ENCODE measurements around the gene FIGLA.

Gene FIGLA

GRCh38 chr2:70767079-70767698, 23.3 kb downstream of the FIGLA start:
- no peak for DNase-seq (ENCODE audit: low read depth)
- H3K4me3 ChIP-seq (ENCODE audit: low read depth, low read length): no peak overlapping the region

GRCh38 chr2:70766357-70767078, 23.9 kb downstream of the FIGLA start:
- no peak overlapping the region for H3K4me3 ChIP-seq (ENCODE audit: low read depth, low read length)
- no peak for TF ChIP-seq CTCF (conservative IDR thresholded peaks at IDR 0.05; ENCODE audit: low read depth, low read length)
- no peak for DNase-seq (ENCODE audit: low read depth)

More at GRCh38 chr2:70767079-70767698, 23.3 kb downstream of the FIGLA start:
- TF ChIP-seq CTCF (conservative IDR thresholded peaks at IDR 0.05; ENCODE audit: low read depth, low read length): no peak

- TF ChIP-seq CTCF (conservative IDR thresholded peaks at IDR 0.05; ENCODE audit: low read depth, low read length): no peak
- DNase-seq (ENCODE audit: low read depth): no peak
- no peak overlapping the region for H3K4me3 ChIP-seq (ENCODE audit: low read depth, low read length)
These were observed 24.9 kb downstream of the FIGLA start for GRCh38 chr2:70765507-70765906.

GRCh38 chr2:70759446-70759845, 31.0 kb downstream of the FIGLA start:
- no peak for DNase-seq (ENCODE audit: low read depth)
- H3K4me3 ChIP-seq (ENCODE audit: low read depth, low read length): no peak overlapping the region
- TF ChIP-seq CTCF (conservative IDR thresholded peaks at IDR 0.05; ENCODE audit: low read depth, low read length): no peak

GRCh38 chr2:70757966-70758365, 32.5 kb downstream of the FIGLA start:
- H3K4me3 ChIP-seq (ENCODE audit: low read depth, low read length): no peak overlapping the region
- DNase-seq (ENCODE audit: low read depth): no peak
- TF ChIP-seq CTCF (conservative IDR thresholded peaks at IDR 0.05; ENCODE audit: low read depth, low read length): no peak

- no peak for TF ChIP-seq CTCF (conservative IDR thresholded peaks at IDR 0.05; ENCODE audit: low read depth, low read length)
These were observed 33.1 kb downstream of the FIGLA start for GRCh38 chr2:70757360-70757759.

GRCh38 chr2:70756128-70756527, 34.3 kb downstream of the FIGLA start:
- TF ChIP-seq CTCF (conservative IDR thresholded peaks at IDR 0.05; ENCODE audit: low read depth, low read length): no peak
- no peak overlapping the region for H3K4me3 ChIP-seq (ENCODE audit: low read depth, low read length)
- DNase-seq (ENCODE audit: low read depth): no peak

More at GRCh38 chr2:70757360-70757759, 33.1 kb downstream of the FIGLA start:
- no peak for DNase-seq (ENCODE audit: low read depth)
- H3K4me3 ChIP-seq (ENCODE audit: low read depth, low read length): no peak overlapping the region
